Common myeloid progenitor, CD34-positive (primary cell): ENCODE measurements around the gene HDLBP.

ENCODE experiments used
- CTCF ChIA-PET: fragments of 350-600 bp; sonication (Branson Sonifier 250); formaldehyde crosslinking; loops from one replicate; lab custom pipeline; 2021; ENCODE audit warnings: antibody characterized with exemption; lab: Charles Lee
- POLR2A ChIA-PET: fragments of 350-600 bp; sonication (Branson Sonifier 250); formaldehyde crosslinking; loops from one replicate; lab custom pipeline; 2021; ENCODE audit warnings: antibody characterized with exemption; lab: Charles Lee
- DNase-seq, 3 donors: peaks; one replicate each; pipeline versions ENCODE4 v3.0.0 to v3.0.0-alpha.2; 2013
- H3K27ac ChIP-seq, 2 experiments: 1 replicate in 1 of 2; 2 replicates in 1 of 2; pipeline ENCODE4 v1.7.0; 2013; ENCODE audit warnings: inconsistent platforms in 2 of 2, low read length in 2 of 2, mild to moderate bottlenecking in 2 of 2, low read depth in 1 of 2, moderate library complexity in 1 of 2; ENCODE audit not compliant: severe bottlenecking in 2 of 2, insufficient read depth in 1 of 2, poor library complexity in 1 of 2
- H3K27me3 ChIP-seq, 5 experiments: replicated peaks in 2 of 5; 1 replicate in 3 of 5; 2 replicates in 2 of 5; pipeline versions ENCODE4 v1.6.1 to v1.7.0; 2013; ENCODE audit warnings: low read length in 4 of 5, mild to moderate bottlenecking in 2 of 5, moderate library complexity in 2 of 5, inconsistent platforms in 1 of 5; ENCODE audit not compliant: insufficient read depth in 5 of 5, control insufficient read depth in 4 of 5
- H3K36me3 ChIP-seq, 4 experiments: 1 replicate in 2 of 4; 2 replicates in 2 of 4; pipeline versions ENCODE4 v1.6.1 to v1.7.0; 2013; ENCODE audit warnings: low read length in 3 of 4, control low read depth in 1 of 4, mild to moderate bottlenecking in 1 of 4; ENCODE audit not compliant: control insufficient read depth in 4 of 4, insufficient read depth in 4 of 4
- H3K4me1 ChIP-seq, 4 experiments: 1 replicate in 3 of 4; 2 replicates in 1 of 4; pipeline versions ENCODE4 v1.6.1 to v1.7.1; 2013; ENCODE audit warnings: low read length in 3 of 4, mild to moderate bottlenecking in 3 of 4, control low read depth in 1 of 4, inconsistent platforms in 1 of 4, moderate library complexity in 1 of 4; ENCODE audit not compliant: control insufficient read depth in 4 of 4, insufficient read depth in 4 of 4; ENCODE audit errors: control extremely low read depth in 1 of 4
- H3K4me3 ChIP-seq, 7 experiments: 1 replicate in 4 of 7; 2 replicates in 3 of 7; pipeline versions ENCODE4 v1.5.1 to v1.7.0; 2013; ENCODE audit warnings: mild to moderate bottlenecking in 7 of 7, low read length in 6 of 7, moderate library complexity in 6 of 7, inconsistent platforms in 2 of 7, low read depth in 2 of 7, control low read depth in 1 of 7; ENCODE audit not compliant: insufficient read depth in 4 of 7, control insufficient read depth in 1 of 7; ENCODE audit errors: extremely low read depth in 1 of 7
- H3K9me3 ChIP-seq, 5 experiments: 1 replicate in 4 of 5; 2 replicates in 1 of 5; pipeline versions ENCODE4 v1.6.1 to v1.7.1; 2013; ENCODE audit warnings: low read length in 4 of 5, mild to moderate bottlenecking in 2 of 5, inconsistent platforms in 1 of 5, low read depth in 1 of 5, moderate library complexity in 1 of 5; ENCODE audit not compliant: control insufficient read depth in 4 of 5, insufficient read depth in 2 of 5; ENCODE audit errors: control extremely low read depth in 1 of 5
- WGBS: methylation state at CpG from one replicate; pipeline ENCODE4 v1.1.5; 2013; ENCODE audit not compliant: insufficient coverage; 5-methylcytosine and 5-hydroxymethylcytosine counted together

Gene HDLBP

GRCh38 chr2:241188361-241189092, 126.9 kb downstream of the HDLBP start, which contains the start of gene ANO7:
Gene ANO7 (plus strand): TSS chr2:241188677. CDS start chr2:241190064, 1,387 bp downstream.
- no peak within 1 kb of the TSS for H3K4me3 ChIP-seq
- no peaks in the 10 kb centered on the region for H3K27me3 ChIP-seq
- peaks cover 0 to 2% (median 0%) of the 10 kb centered on the region in 4 experiments for H3K36me3 ChIP-seq
- no peaks in the 10 kb centered on the region for H3K9me3 ChIP-seq
- DNase-seq = no peak
- H3K4me1 ChIP-seq = peaks cover 0 to 1% (median 0%) of the 10 kb centered on the region in 4 experiments
- WGBS = 92% methylated on average over 17 of the region's 21 CpGs
- CTCF ChIA-PET = no interaction called here
- no peak within 1 kb of the TSS for H3K27ac ChIP-seq
- POLR2A ChIA-PET = no interaction called here

- Histone ChIP-seq H3K27me3 (no peaks in the 10 kb centered on the region), H3K27ac (no peak overlapping the region), H3K36me3 (peaks cover 0 to 9% (median 2%) of the 10 kb centered on the region in 4 experiments), H3K4me1 (peaks cover 0 to 1% (median 0%) of the 10 kb centered on the region in 4 experiments), H3K4me3 (no peak overlapping the region), H3K9me3 (no peaks in the 10 kb centered on the region)
- ChIA-PET POLR2A (no interaction called here), CTCF (no interaction called here)
- DNase-seq = no peak
- 94% methylated on average over 2 of the region's 4 CpGs for whole genome bisulfite sequencing
Measured at GRCh38 chr2:241187918-241188234, 127.6 kb downstream of the HDLBP start.

- ChIA-PET POLR2A (no interaction called here), CTCF (no interaction called here)
- Histone ChIP-seq H3K27ac (no peak overlapping the region), H3K9me3 (no peaks in the 10 kb centered on the region), H3K4me3 (no peak overlapping the region), H3K27me3 (no peaks in the 10 kb centered on the region), H3K36me3 (peaks cover 0 to 15% (median 6%) of the 10 kb centered on the region in 4 experiments), H3K4me1 (peaks cover 0 to 1% (median 0%) of the 10 kb centered on the region in 4 experiments)
- no peak for DNase-seq
- 88% methylated on average over 11 of the region's 14 CpGs for WGBS
Measured at GRCh38 chr2:241187101-241187917, 128.2 kb downstream of the HDLBP start.

GRCh38 chr2:241185961-241186360, 129.5 kb downstream of the HDLBP start:
- Histone ChIP-seq H3K9me3 (no peaks in the 10 kb centered on the region), H3K27ac (no peak overlapping the region), H3K27me3 (no peaks in the 10 kb centered on the region), H3K4me1 (peaks cover 0 to 1% (median 0%) of the 10 kb centered on the region in 4 experiments), H3K4me3 (no peak overlapping the region), H3K36me3 (peaks cover 0 to 16% (median 10%) of the 10 kb centered on the region in 4 experiments)
- CTCF ChIA-PET = no interaction called here
- POLR2A ChIA-PET = no interaction called here
- no peak for DNase-seq
- 88% methylated on average over 11 of the region's 11 CpGs for WGBS

- ChIA-PET POLR2A (no interaction called here), CTCF (no interaction called here)
- peaks cover 0 to 1% (median 0%) of the 10 kb centered on the region in 4 experiments for H3K4me1 ChIP-seq
- 83% methylated on average over 7 of the region's 9 CpGs for WGBS
- no peaks in the 10 kb centered on the region for H3K9me3 ChIP-seq
- no peaks in the 10 kb centered on the region for H3K27me3 ChIP-seq
- peaks cover under 1 to 19% (median 12%) of the 10 kb centered on the region in 4 experiments for H3K36me3 ChIP-seq
- no peak overlapping the region for H3K27ac ChIP-seq
- no peak for DNase-seq
- no peak overlapping the region for H3K4me3 ChIP-seq
Measured at GRCh38 chr2:241184901-241185300, 130.6 kb downstream of the HDLBP start.

- no peak overlapping the region for H3K27ac ChIP-seq
- no peaks in the 10 kb centered on the region for H3K9me3 ChIP-seq
- ChIA-PET POLR2A (interaction anchor here (0.7 kb wide), 1 partner anchor 129 kb away, joined by 3 read pairs; no protein-coding TSS in a partner anchor), CTCF (no interaction called here)
- H3K27me3 ChIP-seq = no peaks in the 10 kb centered on the region
- H3K4me1 ChIP-seq = peaks cover 0 to 1% (median 0%) of the 10 kb centered on the region in 4 experiments
- no peak for DNase-seq
- no peak overlapping the region for H3K4me3 ChIP-seq
- H3K36me3 ChIP-seq = peaks cover 5 to 30% (median 18%) of the 10 kb centered on the region in 4 experiments
- WGBS = 99% methylated on average over 8 of the region's 9 CpGs
Measured at GRCh38 chr2:241183221-241183620, 132.3 kb downstream of the HDLBP start.
